Subcutaneous abdominal adipose tissue (tissue), 5 donors: ENCODE data around the gene WWOX.

ENCODE experiments used
- H3K27ac ChIP-seq: one replicate; pipeline ENCODE4 v1.7.0; 2013; ENCODE audit warnings: low read depth, mild to moderate bottlenecking, inconsistent platforms, low read length, moderate library complexity
- H3K27me3 ChIP-seq, 5 donors: one replicate each; pipeline ENCODE4 v1.7.0; 2013; ENCODE audit warnings: low read length in 5 of 5, inconsistent platforms in 1 of 5; ENCODE audit not compliant: control insufficient read depth in 5 of 5, insufficient read depth in 4 of 5
- H3K36me3 ChIP-seq, 5 donors: one replicate each; pipeline ENCODE4 v1.7.0; 2013; ENCODE audit warnings: low read length in 5 of 5; ENCODE audit not compliant: control insufficient read depth in 5 of 5, insufficient read depth in 5 of 5
- H3K4me1 ChIP-seq, 5 donors: one replicate each; pipeline ENCODE4 v1.7.0; 2013; ENCODE audit warnings: low read length in 5 of 5, mild to moderate bottlenecking in 3 of 5, moderate library complexity in 1 of 5; ENCODE audit not compliant: control insufficient read depth in 5 of 5, insufficient read depth in 5 of 5
- H3K4me3 ChIP-seq, 5 donors: one replicate each; pipeline ENCODE4 v1.7.0; 2013; ENCODE audit warnings: low read length in 5 of 5, low read depth in 1 of 5
- H3K9ac ChIP-seq, 5 donors: one replicate each; pipeline ENCODE4 v1.7.0; 2013; ENCODE audit warnings: low read length in 5 of 5, mild to moderate bottlenecking in 4 of 5, moderate library complexity in 3 of 5
- H3K9me3 ChIP-seq, 5 donors: one replicate each; pipeline ENCODE4 v1.7.0; 2013; ENCODE audit warnings: low read length in 5 of 5; ENCODE audit not compliant: control insufficient read depth in 5 of 5
- donor health status: healthy.
- donor health status: healthy.
- donor health status: healthy.
- donor health status: healthy.
- donor health status: healthy.

WWOX gene

GRCh38 chr16:79171931-79172705, 1072.7 kb downstream of the WWOX start:
- Histone ChIP-seq H3K27ac (no peak overlapping the region), H3K9ac (no peak overlapping the region), H3K4me1 (peaks cover 0 to 27% (median 12%) of the 10 kb centered on the region in 5 donors), H3K27me3 (no peaks in the 10 kb centered on the region), H3K9me3 (peaks cover 6 to 16% (median 8%) of the 10 kb centered on the region in 5 donors), H3K4me3 (no peak overlapping the region), H3K36me3 (no peaks in the 10 kb centered on the region)

DNA sequence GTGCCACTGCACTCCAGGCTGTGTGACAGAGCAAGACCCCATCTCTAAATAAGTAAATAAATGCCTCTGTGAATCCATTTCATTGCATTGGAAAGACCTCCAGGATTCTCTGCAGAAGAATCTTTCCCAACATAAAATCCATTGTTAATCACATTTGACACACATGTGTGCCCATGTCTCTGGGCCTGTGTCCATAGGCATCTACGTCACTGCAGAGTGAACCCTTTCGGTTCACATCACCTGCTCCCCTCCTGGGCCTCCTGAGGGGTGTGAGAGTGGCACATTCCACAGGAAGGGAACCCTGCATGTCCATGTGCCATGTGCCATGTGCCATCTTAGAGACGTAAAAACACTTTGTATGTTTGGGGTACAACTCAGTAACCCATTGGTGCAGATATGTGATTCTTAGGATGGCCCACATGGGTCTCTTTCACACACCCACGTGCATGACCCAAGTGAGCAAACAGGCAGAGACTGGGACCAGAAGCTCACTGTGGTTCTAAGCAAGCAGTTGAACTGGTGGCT, 1073.6 kb downstream of the WWOX start:
- Histone ChIP-seq H3K4me1 (peaks cover 0 to 27% (median 12%) of the 10 kb centered on the region in 5 donors), H3K9me3 (peaks cover 4 to 16% (median 11%) of the 10 kb centered on the region in 5 donors), H3K27ac (no peak overlapping the region), H3K4me3 (no peak overlapping the region), H3K27me3 (no peaks in the 10 kb centered on the region), H3K9ac (no peak overlapping the region), H3K36me3 (no peaks in the 10 kb centered on the region)

DNA sequence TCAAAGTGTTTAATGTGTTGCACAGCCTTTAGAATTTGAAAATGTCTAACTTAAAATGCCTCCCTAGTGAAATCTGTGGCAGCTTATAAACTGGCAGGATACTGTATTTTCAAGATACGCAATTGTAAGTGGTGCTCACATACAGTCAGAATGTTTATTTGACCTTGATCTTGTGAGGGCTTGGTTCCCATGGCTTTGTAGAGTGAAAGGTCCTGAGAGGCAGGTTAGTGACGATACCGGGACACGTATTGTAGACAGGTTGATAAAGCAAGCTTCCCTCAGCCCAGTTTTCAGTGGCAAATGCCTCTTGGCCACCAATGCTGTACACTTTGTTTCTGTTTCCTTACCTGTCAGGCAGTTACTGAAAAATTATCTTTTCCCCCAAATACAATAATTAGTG, 1074.5 kb downstream of the WWOX start:
- H3K36me3 ChIP-seq = no peaks in the 10 kb centered on the region
- no peak overlapping the region for H3K4me3 ChIP-seq
- H3K27ac ChIP-seq = no peak overlapping the region
- H3K9me3 ChIP-seq = peaks cover 4 to 18% (median 12%) of the 10 kb centered on the region in 5 donors
- peaks cover 0 to 27% (median 12%) of the 10 kb centered on the region in 5 donors for H3K4me1 ChIP-seq
- H3K27me3 ChIP-seq = no peaks in the 10 kb centered on the region
- no peak overlapping the region for H3K9ac ChIP-seq

- no peak overlapping the region for H3K9ac ChIP-seq
- H3K9me3 ChIP-seq = peaks cover 4 to 27% (median 12%) of the 10 kb centered on the region in 5 donors
- no peak overlapping the region for H3K27ac ChIP-seq
- H3K36me3 ChIP-seq = no peaks in the 10 kb centered on the region
- no peaks in the 10 kb centered on the region for H3K27me3 ChIP-seq
- no peak overlapping the region for H3K4me3 ChIP-seq
- peaks cover 0 to 26% (median 14%) of the 10 kb centered on the region in 5 donors for H3K4me1 ChIP-seq
Measured at GRCh38 chr16:79175286-79176057, 1076.0 kb downstream of the WWOX start.

GRCh38 chr16:79177018-79177417, 1077.6 kb downstream of the WWOX start:
- H3K9me3 ChIP-seq = peaks cover 4 to 27% (median 12%) of the 10 kb centered on the region in 5 donors
- H3K4me3 ChIP-seq = peak overlapping the region in 1 of 5 donors; percentile 36
- H3K27ac ChIP-seq = no peak overlapping the region
- no peaks in the 10 kb centered on the region for H3K36me3 ChIP-seq
- peaks cover 0 to 23% (median 11%) of the 10 kb centered on the region in 5 donors for H3K4me1 ChIP-seq
- H3K27me3 ChIP-seq = no peaks in the 10 kb centered on the region
- no peak overlapping the region for H3K9ac ChIP-seq

- peaks cover under 1 to 18% (median 6%) of the 10 kb centered on the region in 5 donors for H3K9me3 ChIP-seq
- H3K27ac ChIP-seq = no peak overlapping the region
- H3K4me1 ChIP-seq = peaks cover 0 to 34% (median 9%) of the 10 kb centered on the region in 5 donors
- H3K36me3 ChIP-seq = no peaks in the 10 kb centered on the region
- no peaks in the 10 kb centered on the region for H3K27me3 ChIP-seq
- H3K9ac ChIP-seq = no peak overlapping the region
- no peak overlapping the region for H3K4me3 ChIP-seq
Measured at GRCh38 chr16:79181419-79181818, 1082.0 kb downstream of the WWOX start.

DNA sequence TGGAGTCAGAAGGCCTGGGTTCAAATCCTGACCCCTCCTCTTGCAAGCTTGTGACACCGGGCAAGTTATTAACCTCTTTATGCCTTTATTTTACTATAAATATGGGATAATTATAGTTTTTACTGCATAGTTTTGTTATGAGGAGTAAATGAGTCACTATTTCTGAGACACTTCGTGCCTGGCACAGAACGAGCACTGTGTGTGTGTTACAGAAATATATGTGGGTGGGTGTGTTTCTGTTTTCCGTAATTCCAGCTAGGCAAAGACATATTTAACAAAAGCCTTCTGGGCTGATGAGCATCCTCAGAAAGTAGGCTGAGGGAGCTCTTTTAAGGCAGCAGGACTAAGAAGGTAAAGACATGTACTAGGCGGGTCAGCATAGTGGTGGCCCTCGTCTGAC, 1083.2 kb downstream of the WWOX start:
- no peak overlapping the region for H3K27ac ChIP-seq
- no peaks in the 10 kb centered on the region for H3K27me3 ChIP-seq
- H3K36me3 ChIP-seq = no peaks in the 10 kb centered on the region
- no peak overlapping the region for H3K9ac ChIP-seq
- H3K9me3 ChIP-seq = peaks cover 0 to 14% (median 6%) of the 10 kb centered on the region in 5 donors
- peaks cover 0 to 34% (median 9%) of the 10 kb centered on the region in 5 donors for H3K4me1 ChIP-seq
- H3K4me3 ChIP-seq = no peak overlapping the region

DNA sequence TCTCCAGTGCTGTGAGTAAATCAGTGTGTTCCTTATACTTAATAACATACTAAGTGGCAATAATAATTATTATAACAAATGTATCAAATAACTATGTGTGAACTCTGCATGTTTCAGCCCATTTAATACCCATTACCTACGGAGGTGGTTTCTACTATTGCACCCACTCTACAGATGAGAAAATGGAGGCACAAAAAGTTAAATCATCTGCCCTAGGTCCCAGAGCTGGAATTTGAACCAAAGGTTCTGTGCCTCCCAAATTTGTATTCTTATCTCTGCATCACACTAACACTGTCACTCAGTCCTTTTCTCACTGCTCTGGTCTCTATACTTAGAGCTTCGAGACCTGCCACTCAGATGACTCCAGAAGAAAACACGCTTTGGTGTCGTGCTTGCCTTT, 1084.1 kb downstream of the WWOX start:
- Histone ChIP-seq H3K36me3 (no peaks in the 10 kb centered on the region), H3K9ac (no peak overlapping the region), H3K27ac (no peak overlapping the region), H3K9me3 (peaks cover 0 to 11% (median 6%) of the 10 kb centered on the region in 5 donors), H3K4me3 (no peak overlapping the region), H3K27me3 (no peaks in the 10 kb centered on the region), H3K4me1 (peaks cover 0 to 34% (median 9%) of the 10 kb centered on the region in 5 donors)

- Histone ChIP-seq H3K27me3 (no peaks in the 10 kb centered on the region), H3K9me3 (peaks cover 0 to 3% (median 2%) of the 10 kb centered on the region in 5 donors), H3K4me1 (peaks cover 0 to 31% (median 8%) of the 10 kb centered on the region in 5 donors), H3K27ac (no peak overlapping the region), H3K9ac (no peak overlapping the region), H3K4me3 (no peak overlapping the region), H3K36me3 (no peaks in the 10 kb centered on the region)
Measured at GRCh38 chr16:79184464-79185030, 1085.1 kb downstream of the WWOX start.
